ENCODE measurements around the gene BEGAIN.

Gene BEGAIN

DNA sequence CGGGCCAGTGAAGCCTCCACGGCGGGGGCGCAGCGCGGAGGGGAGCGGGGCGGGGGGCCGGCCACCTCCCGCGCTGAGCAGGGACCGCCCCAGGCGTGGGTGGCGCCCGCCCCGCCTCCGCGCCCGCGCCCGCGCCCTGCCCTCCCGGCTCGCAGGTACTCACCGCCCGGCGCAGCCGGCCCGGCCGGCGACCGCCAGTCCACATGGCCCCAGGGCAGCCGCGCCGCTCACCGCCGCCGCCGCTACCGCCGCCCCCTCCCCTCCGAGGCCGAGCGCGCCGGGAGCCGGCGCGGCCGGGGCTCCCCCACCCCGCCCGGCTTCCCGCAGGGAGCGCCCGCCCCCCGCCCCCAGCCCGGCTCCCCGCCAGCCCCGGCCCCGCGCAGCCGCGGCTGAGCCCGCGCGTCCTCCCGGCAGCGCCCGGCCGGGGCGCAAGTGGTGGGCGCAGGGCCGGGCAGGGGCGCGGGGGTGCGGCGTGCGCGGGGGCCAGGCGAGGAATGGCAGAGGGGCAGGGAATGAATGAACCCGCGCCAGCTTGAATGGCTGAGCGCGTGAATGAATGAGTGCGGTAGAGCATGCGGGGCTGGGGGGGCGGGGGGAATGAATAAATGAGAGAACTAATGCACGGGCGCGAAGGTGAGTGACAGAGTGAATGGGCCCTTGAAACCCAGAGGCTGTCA is at the start of gene BEGAIN:
TSS of gene BEGAIN (minus strand) at position 332 of the 677 bp plus-strand sequence. CDS start at position 205, 127 bp downstream.
- DNase-seq = no peak

GRCh38 chr14:100636559-100636958 is 49.3 kb upstream of the BEGAIN start:
- no peak for DNase-seq

- DNase-seq = no peak
Measured at GRCh38 chr14:100634026-100634425, 46.8 kb upstream of the BEGAIN start.

DNA sequence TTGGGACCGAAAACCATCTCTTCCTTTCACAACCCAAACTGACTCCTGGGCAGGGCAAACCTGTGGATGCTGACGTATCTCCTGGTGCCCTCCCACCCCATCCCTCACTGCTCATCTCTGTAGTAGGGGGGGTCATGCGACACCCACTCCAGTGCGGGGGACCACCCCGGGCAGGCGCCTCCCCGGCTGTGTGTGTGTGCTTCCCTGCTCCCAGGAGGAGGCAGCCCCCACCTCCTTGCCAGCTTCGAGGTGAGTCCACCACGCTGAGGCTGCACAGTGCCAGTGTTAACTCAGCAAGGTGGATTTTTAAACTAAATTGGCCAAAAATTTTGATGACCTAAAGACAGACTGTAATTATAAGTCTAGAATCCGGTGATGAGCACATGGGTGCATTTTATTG is 46.2 kb upstream of the BEGAIN start:
- DNase-seq = no peak

DNA sequence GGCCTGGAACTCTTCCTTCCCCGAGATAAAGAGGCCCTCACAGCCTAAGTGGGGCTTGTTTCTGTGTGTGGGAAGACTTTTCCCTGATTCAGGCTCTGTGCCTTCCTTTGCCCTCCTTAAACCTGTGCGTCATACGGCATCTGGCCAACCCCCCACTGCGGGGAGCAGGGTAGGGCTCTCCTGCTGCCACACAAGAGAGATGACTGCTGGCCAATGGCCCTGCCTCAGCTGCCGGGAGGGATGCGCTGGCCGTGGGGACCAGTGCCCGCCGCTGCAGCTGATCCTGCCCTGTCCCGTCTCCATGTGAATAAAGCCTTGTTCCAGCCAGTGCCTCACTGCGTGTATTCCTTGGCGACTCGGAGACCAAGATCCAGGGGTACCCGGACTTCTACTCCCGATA is 42.5 kb upstream of the BEGAIN start:
- DNase-seq = no peak

GRCh38 chr14:100629098-100629497 is 41.9 kb upstream of the BEGAIN start:
- no peak for DNase-seq

- no peak for DNase-seq
Measured at GRCh38 chr14:100628225-100628624, 41.0 kb upstream of the BEGAIN start.

DNA sequence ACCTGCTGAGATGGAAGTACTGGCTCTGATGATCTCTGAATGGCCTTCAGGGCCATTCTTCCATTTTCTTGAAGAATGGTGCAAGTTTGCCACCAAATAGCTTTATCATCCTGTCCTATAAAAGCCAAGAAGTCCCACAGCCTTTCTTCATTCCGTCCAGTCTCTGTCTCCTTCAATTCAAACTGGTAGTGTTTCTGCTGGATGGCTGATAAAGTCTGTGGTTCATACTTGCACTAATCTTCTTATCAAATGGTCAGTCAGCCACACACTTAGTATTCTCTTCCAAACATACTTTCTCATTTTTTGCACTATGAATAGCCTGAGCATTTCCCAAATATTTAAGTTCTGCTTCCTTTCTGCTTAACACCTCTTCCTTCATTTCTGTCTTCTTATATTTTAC is 39.4 kb upstream of the BEGAIN start:
- no peak for DNase-seq

DNA sequence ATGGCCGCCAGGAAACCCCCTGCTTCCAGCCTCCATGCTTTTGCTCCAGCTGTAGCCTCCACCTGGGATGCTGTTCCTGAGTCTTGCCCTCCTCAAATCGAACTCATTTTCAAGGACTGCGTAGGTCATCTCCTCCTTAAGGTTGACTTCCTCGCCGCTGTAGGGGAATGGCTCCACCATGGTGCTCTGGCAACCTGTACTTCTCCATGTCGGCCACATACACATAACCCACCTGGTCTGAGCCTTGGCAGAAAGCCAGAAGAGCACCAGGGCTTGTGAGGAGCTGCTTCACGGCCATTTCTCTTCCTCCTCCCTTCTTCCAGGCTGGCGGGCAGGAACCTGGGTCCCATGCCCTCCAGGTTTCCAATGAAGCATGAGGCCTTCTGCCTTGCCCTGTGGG is 36.7 kb upstream of the BEGAIN start:
- no peak for DNase-seq

GRCh38 chr14:100623557-100623956 is 36.3 kb upstream of the BEGAIN start:
- no peak for DNase-seq

- DNase-seq = no peak
Measured at GRCh38 chr14:100622708-100623485, 35.7 kb upstream of the BEGAIN start.

- DNase-seq = no peak
Measured at GRCh38 chr14:100622224-100622623, 35.0 kb upstream of the BEGAIN start.

GRCh38 chr14:100621806-100622205 is 34.6 kb upstream of the BEGAIN start:
- DNase-seq = no peak

DNA sequence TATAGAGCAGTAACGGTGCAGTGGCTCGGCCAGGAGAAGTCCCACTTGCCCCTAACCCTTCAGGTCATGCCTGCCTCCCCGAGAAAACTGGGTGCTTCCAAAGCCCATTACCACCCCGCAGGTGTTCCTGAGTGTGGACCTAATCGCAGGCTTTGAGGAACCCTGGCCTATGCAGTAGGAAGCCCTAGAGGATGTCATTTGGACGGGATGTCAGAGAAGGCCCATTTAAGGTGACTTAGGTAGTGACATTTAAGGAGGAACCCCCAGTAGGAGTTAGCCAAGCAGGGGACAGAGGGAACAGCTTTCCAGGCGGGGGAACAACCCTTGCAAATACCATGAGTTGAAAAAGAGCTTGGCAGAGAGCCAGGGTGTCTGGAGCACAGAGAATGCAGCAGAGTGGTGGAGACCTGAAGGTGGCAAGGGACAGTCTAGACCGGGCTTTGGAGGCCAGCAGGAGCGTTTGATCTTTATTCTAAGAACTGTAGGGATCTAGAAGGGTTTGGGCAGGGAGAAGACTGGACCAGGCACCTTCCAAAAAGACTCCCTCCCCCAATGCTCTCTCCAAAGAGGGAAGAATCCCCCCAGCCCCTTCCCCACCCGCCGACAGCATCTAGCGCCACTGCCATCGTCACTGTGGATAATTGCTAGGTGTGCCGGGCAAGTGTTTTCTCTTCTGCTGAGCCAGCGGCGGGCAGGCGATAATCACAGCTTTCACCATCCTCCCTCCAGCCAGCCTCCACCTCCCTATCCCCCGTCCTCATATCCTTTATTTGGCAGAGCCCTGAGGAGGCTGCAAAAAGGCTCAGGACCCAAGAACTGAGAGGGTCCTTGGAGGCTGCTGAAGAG is 33.3 kb upstream of the BEGAIN start:
- peak; percentile 90 for DNase-seq

- no peak for DNase-seq
Measured at GRCh38 chr14:100619396-100620254, 32.4 kb upstream of the BEGAIN start.

DNA sequence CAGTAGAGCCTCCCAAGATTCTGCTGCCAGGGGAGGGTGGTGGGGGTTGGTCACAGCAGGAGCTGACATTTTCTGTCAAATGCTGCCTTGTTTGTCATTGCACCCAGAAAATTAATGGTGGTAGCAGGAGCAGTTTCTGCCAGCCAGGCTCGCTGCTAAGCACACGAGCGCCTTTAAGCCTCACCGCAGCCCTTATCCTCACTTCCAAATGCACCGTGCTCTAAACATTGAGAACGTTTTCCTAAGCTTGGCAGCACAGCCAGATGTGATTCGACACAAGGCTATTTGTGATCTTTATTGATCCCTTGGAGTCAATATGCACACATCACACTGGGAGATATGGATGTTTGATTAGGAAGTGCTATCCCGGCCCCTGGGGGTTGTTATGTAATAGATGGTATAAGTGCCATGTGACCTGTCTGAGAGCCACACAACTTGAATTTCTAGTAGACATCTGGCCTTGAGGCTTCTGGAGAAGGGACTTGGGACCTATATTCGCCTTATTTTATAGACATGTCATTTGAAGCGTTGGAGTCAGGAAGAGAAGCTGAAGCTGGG is 31.6 kb upstream of the BEGAIN start:
- DNase-seq = no peak

DNA sequence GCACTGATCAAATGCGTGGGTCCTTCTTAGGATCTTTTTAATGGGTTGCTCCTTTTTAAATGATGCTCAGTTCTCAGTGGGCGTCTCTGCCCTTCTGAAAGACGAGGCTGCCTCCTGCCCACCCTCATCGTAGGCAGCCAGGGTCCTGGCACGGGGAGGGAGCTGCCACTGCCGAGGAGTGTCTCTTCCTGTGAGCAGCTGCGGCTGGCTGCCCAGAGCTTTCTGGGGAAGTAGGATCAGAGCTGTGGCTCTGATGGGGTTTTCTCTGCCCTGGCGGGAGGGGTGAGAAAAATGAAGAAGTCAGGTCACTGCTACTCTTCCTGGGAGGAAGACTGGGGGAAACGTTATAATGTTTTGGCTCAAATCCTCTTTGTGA is 31.1 kb upstream of the BEGAIN start:
- DNase-seq = no peak

GRCh38 chr14:100617410-100618317 is 30.4 kb upstream of the BEGAIN start:
- DNase-seq = no peak

GRCh38 chr14:100616854-100617409 is 29.7 kb upstream of the BEGAIN start:
- DNase-seq = no peak

GRCh38 chr14:100615736-100616695 is 28.8 kb upstream of the BEGAIN start:
- no peak for DNase-seq

All from NCI-H2227 treated with DMSO at 0.1 percent for 48 hours (cell line).